LHCN-M2 (cell line): ENCODE measurements around the gene AFF2. TPM values are rescaled to one million over a fixed set of nuclear protein-coding genes. Genes with fewer than 3 reads are reported as not detected.

Experiments used
- DNase-seq: peaks from one replicate; pipeline ENCODE4 v3.0.0-alpha.2; 2012; ENCODE audit warnings: low read depth
- polyA plus RNA-seq: library from polyadenylated mRNA; unstranded; fragments of >200 nt; gene quantifications from one replicate; pipeline ENCODE4 v1.2.1, GENCODE V29; 2012; ENCODE audit warnings: missing spikeins
- total RNA-seq: library from RNA; depleted of rRNA; stranded (reverse); fragments of >200 nt; gene quantifications from 2 replicates; pipeline ENCODE4 v1.2.3, GENCODE V29; 2014; rRNA removed

AFF2 gene
- total RNA-seq, result 4.4 and 5.9 TPM in 2 replicates
- 1.2 TPM for polyA plus RNA-seq

DNA sequence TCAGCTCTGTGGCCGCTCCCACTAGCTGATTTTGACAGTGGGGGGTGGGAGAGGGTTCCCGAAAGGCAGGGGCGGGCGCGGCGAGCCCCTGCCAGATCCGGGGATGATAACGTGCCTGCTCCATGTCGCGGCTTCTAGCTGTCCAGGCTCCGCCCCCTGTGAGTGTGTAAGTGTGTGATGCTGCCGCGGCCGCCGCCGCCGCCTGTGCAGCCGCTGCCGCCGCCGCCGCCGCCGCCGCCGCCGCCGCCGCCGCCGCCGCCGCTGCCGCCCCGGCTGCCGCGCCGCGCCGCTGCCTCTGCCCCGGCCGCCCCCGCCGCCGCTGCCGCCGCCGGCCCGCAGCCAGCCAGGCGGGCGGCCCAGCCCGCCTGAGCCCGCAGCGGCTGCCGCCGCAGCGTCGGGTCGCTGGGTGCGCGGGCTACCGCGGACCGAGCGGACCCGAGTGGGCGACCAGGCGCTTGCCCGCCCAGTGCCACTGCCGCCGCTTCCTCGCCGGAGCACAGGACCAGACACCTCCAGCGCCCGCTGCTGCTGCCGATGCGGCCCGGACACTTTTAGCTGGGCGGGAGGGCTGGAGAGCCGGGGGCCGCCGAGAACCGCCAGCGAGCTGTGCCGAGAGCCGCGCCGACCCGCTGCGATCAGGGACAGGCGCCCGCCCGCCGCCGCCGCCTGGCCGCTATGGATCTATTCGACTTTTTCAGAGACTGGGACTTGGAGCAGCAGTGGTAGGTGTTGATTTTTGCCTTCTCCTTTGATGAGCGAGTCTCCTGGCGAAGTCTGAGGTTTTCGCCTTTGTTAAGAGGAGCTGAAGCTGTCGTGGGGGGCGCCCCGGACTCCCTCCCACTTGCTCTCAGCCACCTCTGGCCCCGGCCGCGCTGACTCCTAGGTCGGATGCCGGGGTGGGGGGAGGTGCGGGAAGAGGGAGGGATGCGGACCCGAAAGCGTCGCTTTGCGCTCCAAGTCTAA is at the start of gene AFF2:
Gene AFF2 (plus strand): TSS at position 195 of the 963 bp plus-strand sequence. CDS start 481 bp downstream, at position 676.
- DNase-seq, result peak; percentile 43

DNA sequence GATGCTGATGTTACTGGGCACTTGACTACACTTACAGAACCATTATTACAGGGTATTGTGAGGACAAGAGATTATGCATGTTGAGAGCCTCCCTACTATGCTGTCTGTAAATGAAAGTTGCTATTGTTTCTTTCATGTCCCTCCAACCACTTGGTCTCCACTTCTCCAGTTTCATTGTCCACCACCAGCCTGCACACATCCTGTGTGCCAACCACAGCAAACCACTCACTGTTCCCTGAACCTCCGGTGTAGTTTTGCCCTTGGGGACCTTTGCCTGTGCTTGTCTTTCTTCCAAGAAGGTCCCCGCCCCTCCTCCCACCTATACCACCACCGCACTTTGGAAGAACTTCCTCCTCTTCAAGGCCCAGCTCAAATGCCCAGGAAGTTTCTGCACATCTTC is 43.1 kb upstream of the AFF2 start:
- DNase-seq, result peak; percentile 1

DNA sequence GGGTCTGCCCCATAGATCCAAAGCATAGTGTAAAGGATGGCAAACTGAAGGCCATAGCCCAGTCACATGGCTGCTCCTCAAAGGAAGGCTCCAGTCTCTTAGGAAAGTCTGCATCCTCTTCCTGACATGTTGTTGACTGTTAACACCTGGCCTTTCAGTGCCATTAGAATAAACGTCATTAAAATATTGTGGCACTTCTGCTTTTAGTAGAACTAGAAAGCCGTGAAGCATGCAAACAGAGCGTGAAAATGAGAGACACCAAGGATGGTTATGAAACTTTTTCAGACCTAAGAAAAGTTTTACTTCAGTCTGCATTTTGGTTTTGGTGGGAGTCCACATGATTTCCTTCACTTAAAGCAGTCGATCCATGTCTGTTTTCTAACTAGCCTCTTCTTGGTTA is 41.1 kb upstream of the AFF2 start:
- no peak for DNase-seq

DNA sequence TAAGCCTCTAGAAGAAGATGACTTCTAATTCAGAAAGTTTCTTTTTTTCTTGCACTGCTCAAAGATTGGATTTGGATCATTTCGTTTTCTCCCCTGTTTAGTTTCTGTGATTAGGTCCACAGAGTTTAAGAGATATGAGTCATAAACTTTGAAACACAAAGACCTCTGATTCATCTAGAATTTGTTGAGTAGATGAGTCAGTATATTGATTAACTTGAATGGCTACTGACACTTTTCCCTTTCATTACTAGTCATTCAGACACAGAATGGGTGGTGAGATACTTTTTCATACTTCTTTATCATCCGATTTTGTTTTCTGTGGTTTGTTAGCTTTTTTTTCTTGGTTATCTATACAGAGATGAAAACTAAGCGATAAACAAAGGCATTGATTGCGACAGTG is 34.1 kb upstream of the AFF2 start:
- DNase-seq, result peak; percentile 1

DNA sequence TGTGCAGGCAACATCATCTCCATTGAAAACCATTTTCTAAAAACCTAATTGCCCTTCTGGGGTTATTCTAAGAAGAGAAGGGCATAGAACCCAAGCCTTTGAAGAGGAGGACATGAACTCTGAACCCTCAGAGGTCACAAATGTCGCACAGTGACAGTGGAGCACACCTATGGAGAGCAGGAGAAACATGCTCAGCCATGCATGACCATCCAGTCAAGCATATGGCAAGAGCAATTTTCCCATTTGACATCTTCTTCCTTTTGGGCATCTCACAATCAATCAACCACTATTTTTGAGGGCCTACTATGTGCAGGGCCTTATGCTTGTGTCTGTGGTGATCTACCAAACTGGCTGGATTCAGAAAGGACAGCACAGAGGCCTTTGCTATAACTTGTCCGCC is 30.1 kb upstream of the AFF2 start:
- no peak for DNase-seq

DNA sequence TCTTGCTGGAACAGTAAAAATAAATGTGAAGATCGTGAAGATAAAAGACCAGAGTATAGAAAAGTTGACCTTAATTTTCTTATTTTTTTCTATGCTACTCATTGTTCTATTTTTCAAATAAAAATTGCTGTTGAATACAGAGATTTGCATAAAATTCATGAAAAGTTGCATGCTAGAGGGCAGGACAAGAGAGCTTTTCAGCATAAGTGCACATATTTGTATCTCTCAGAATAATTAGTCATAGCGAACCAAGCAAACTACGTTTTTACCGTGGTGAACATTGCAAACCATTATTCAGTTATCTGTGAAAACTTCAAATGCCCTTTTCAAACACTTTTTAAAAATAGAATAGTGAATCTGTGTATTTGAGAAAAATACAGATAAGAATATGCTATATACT is 26.4 kb upstream of the AFF2 start:
- no peak for DNase-seq

DNA sequence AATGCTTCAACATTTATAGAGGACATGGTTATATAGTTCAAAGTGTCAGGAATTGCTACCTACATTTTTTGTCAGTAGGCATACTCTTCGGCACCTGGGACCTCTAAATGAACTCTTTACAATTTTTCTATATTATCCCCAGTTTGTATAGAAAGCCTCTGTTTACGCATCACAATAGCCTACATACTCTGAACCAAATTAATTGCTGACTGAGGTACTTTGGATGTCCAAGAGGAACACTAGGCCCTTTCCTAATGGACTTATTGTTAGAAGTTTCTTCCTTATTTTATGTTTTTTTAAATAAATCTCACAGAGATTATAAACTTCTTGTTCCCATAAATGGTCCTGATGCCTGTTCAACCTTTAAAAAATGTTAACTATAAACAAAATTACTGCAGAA is 8.4 kb upstream of the AFF2 start:
- DNase-seq, result no peak

DNA sequence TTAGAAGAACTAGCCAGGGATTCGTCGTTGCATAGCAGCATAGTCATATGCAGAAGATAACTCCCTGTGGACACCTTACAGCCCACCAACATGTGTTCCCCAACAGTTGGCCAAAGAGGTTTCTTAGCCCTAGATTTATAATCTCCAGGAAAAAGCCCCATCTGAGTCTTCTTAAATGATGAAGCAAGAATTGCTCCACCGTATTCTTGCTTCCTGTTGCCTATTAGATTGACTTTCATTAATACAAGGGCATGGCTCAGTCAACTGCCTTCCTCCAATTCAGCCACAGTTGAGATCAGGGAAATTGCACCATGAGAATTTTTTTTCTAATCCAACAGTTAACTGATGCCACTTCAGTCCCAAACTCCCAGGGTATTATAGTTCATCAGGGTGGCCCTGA is 5.2 kb upstream of the AFF2 start:
- DNase-seq, result no peak

DNA sequence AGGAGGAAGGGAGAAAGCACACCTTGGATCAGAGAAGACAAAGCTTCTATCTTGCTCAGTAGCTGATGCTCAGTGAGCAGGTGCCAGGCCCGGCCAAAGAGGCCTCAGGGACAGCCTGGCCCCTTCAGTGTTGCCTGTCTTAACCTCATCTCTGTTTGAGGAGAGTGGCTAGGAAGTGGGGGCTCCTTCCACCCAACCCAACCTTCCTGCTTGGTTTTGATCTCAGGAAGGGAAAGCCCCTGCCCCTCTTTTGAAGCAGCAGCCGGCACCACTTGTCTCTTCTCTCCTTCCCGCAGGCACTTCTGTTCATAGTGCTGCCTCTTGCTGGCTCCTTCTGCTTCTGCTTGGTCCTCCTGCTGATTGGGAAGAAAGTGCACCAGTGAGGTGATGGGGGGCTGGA is 2.4 kb upstream of the AFF2 start:
- no peak for DNase-seq

DNA sequence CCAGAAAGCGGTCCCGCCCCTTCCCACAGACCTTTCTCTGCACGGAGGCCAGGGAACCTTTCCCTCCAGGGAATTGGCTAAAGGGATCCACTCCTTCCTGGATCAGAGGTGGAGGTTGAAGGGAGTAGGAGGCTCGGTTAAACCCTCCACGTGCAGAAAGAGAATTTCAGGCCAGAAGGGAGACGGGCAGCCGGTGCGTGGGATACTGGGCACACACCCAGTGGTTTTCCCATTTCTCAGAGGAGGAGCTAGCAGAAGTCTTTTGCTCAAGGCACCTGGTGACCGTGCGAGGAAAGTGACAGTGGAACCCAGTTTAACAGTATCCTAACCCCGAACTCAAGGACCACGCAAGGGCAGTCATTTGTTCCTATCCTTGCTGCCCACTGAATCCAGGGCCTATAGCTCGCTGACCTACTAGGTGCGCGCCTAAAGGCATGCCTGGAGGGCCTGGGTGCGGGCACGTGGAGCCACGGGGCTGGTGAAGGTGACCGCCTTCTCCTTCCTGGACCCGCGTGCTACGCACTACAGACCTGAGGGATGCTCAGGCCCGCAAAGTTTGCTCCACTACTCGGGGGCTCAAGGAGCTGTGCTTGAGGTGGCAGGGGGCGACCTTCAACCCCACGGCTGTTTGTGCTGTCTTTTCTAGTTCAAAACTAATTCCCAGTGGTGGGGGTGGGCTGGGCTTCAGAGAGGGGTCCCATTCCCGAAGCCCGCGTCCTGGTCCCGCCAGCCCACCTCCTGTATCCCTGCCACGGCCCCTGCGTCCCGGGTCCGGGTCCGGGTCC is 587 bp upstream of the AFF2 start:
- DNase-seq, result no peak

DNA sequence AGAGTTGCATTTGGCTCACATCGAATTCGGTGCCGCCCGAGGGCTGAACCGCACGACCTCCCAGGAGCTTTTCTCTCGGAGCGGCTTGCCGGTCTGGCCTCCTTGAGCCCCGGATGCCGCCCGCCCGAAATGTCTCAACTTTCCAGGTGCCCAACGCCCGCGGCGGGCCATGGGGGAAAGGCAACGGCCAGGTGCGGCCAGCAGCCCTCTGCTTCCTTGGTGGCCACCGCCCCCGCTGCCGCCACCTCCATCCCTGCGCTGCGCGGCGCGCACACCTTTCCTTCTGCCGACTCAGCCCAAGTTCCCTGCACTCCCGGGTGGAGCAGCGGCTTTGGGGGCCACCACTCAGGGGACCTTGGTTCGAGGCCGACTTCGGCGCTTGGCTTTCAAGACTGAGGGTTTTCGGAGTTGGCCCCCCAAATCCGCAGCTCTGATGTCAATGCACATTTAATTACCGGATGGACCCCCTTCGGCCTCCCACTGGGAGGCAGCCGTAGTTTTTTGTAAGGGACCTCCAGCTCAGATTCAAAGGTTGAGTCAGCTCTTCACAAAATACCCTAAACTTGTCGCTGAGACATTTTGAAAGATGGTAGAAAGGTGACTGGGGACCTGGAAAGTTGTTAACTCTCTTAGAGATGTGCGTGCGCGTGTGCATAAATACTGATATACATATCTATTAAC is 1.1 kb downstream of the AFF2 start:
- no peak for DNase-seq

DNA sequence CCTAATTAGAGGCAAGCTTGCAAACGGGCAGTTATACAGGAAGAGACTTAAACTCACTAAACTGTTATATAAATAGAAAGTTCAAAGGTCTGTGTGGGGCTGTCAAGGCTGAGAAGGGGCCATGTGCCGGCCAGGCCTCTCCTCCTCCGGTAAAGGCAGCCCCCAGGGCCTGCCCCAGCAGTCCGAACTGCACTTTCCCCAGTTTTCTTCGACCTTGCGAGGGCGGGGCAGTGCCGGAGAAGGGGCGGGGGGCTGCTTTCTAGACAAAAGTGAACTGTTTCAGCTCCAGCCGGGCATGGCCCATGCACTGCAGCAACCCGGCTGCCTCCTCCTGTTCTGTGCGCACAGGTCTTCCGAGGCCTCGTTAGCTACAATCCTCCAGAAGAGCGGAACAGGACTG is 4.1 kb downstream of the AFF2 start:
- no peak for DNase-seq

DNA sequence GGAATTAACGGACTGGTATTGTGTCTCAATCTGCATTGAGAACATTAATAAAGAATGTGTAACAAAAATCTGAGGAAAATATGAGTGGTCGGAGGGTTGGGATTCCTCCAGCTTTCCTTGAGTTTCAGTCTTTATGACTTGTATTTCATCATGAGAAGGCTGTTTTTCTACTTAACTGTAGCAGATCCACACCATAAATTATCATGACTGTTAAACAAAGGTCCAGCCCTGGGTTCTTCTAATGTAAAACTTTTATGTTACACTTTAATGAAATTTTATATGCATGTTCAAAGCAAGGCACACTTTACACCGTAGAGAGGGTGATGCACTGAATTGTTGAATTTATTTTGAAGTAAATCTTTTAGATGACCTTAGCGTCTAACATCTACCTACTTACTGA is 7.0 kb downstream of the AFF2 start:
- no peak for DNase-seq

DNA sequence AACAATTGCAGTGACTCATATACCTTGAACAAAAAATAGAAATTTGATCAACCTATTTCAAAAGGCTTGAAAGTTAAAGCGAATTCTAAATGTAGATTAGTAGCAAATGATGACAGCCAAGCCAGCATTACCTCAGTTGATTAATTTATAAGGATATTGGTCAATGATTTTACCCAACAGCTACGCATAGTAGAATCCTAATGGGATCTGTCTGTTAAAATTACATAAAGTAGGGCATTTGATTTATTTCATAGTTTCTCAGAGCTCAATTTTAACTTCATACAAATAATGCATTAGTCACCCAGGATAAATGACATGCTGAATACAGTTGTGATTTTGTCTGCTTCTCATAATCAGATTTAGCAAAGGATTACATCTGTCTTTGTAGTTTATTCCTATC is 12.0 kb downstream of the AFF2 start:
- DNase-seq, result no peak

DNA sequence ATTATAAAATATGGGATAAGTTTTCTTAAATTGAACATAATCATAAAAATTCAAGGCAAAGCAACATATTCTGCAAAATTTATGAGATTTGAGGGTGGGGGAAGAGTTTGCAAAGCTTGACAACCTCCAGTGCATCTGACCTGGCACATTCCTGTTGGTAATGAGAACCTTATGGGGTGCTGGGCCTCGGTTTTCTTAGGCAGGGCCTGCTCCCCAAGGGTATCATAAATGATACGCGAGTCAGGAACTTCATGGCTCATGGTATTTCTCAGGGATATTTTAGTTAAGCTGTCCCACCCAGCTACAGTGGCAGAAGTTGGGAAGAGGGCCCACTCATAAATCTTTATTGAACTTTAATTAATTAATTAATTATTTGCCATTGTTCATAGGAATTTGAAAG is 13.2 kb downstream of the AFF2 start:
- no peak for DNase-seq

DNA sequence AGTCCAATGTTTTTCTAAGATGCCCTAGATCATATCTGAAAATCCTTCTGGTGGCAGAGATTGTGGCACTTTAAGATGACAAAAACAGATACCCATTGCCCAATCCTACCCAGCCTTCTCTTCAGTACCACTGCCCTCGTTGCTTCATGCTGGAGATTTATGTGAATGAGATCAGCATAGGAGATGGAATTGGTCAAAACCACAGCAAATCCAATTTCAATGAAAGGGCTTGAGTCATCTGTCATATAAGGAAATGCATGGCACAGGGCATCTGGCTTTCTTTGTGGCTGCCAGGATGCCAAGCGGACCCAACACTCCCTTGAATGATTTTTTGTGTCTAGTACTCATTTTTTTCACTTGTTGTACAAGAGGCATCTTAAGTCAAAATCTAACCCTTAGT is 16.8 kb downstream of the AFF2 start:
- DNase-seq, result peak; percentile 84

DNA sequence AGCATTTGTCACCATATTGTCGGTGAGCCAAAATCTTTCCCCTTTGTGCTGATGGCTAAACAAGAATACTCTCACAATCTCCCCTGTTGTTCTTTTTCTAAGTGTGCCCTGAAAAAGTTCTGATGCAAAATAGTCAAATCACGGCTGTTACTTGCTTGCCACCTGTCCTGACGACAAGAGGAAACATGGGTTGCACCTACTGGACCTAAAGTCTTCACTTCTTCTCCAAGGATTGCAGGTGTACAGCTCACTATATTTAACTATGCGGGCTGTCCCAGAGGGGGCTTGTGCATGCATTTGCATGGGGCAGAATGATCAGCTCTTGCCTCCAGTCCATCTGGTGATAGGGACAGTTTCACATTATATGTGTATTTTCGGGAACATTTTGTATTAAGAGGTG is 21.6 kb downstream of the AFF2 start:
- no peak for DNase-seq

DNA sequence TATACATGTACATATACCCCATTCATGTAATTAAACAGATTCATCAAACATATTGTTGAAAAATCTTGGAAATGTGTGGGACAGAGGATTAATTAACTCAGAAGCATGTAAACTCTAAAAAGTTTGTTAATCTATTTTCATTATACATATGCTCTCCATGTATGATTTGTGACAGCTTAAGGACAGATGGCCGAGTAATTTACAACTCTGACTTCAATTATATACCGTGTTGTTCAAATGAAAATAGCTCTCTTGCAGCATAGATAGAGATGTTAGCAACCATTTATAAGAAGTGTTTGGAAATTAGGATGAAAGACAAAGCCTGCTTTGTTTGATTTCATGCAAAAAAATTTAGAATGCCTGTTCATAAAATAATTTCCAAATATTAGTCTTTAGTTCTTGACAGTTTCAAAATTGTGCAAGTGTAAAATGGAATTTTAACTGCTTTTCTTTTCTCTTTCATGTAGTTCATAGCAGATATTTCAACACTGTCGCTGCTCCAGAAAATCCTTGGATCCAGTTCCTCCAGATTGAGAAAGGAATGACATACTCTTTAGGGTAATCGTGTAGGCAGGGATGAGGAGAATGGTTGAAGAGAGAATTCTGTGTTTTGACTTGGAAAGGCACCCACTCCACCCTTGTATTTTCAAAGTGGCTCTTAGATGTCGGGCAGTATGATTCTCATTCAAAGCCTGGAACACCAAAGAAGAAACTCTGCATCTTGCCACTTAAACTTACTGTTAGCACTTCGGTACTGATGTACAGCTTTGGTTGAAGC is 23.1 kb downstream of the AFF2 start:
- DNase-seq, result no peak

DNA sequence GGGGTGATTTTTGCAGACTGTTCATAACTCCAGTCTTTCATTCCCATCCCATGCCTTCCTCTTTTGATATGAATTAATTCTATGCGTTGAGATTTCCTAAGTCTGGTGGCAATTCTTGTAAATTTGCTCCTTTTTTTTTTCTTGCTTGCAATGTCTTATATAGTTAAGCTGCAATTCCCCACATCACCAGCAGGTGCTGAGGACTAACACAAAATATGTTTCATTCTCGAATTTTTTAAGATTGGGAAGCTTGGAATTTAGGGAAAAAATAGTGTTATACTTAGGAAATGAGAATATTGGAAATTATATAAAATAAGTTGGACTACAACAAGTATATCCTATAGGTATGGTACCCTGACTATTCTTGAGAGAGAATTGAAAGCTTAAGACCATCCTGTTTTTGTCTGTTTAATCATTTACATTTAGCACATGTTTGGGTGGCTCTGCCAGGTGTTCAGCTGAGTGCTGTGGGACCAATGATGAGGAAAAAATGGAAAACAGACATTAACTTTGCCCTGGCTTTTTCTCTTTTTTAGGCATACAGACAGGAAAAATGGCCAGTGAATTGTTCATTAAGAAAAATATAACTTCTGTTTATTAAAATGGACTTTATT is 30.2 kb downstream of the AFF2 start:
- peak; percentile 26 for DNase-seq

DNA sequence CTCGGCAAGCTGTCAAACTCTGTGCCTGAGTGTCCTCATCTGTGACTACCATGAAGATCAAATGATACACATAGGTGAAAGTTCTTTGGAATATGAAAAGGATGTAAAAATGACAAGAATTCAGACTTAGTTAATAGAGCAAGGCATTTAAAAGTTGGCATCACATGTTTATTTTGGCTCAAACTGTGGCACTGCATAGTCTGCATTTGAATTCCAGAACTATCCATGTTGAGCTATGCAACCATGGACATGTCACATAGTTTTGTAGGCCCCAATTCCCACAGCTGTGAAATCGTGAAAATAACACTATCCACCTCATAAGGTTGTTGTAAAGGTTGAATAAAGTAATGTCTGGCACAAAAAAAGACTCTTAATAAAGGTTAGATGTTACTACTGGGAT is 33.9 kb downstream of the AFF2 start:
- no peak for DNase-seq

DNA sequence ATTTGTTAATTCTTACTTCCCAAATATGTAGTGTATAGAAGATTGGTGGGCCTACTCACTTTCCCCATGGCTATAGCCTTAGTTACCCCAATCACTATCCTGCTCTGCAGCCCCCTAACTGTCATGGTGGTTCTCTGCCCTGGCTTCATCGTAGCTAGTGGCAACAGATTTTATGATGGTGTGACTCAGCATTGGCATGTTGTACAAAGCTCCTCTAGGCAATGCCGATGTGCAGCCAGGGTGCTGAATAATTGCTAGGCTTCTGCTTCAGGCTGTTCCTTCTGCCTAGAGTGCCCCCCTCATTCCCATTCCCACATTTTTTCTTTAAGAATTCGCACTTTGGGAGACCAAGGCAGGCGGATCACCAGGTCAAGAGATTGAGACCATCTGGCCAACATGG is 35.2 kb downstream of the AFF2 start:
- peak; percentile 34 for DNase-seq
